Measurements from ENCODE around the gene CELF4.
"Not testable (repeated sequence)": the region's sequence is repeated elsewhere in the genome, so short reads cannot be mapped to it uniquely, and the experiment has no call there.

CELF4 gene

DNA sequence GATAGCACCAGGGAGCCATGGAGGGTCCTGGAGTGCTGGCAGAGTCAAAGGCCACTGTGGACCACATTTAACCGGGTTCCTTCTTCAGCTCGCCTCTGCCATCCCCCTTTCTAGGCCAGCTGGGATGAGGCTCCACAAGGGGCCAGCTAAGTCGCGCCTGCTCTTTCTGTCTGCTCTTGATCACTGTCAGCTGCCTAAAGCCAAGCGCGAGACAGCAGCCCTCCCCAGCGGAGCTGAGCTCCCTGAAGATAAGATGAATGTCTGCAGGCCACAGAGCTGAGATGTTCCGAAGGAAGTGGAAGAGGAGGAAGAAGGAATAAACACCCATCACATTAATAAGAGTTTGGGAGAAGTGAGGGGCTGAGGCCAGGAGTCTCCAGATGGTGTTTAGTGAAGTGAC, 99.6 kb downstream of the CELF4 start:
- DNase-seq (ENCODE audit: low spot score) = no peak

DNA sequence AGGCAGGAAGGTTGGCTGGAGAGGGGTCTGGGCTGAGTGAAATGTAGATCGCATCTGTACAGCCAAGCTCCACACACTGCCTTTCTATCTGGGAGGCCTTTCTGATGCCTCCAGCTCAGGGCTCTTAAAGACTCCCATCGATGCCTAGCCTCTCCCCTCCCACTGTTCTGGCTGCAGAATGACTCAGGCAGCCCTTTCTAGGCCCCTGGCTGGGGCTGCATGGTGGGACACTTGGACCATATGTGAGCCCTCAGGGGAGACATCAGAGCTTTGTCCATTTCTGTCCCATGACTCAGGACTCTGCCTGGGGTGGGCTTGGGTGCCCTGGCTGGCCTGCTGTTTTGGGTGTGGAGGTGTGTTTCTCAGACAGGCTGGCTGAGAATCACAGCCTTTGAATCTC, 101.3 kb downstream of the CELF4 start:
- no peak for DNase-seq (ENCODE audit: low spot score)

- DNase-seq (ENCODE audit: low spot score) = not testable (repeated sequence)
Measured at GRCh38 chr18:37461329-37461728, 104.3 kb downstream of the CELF4 start.

DNA sequence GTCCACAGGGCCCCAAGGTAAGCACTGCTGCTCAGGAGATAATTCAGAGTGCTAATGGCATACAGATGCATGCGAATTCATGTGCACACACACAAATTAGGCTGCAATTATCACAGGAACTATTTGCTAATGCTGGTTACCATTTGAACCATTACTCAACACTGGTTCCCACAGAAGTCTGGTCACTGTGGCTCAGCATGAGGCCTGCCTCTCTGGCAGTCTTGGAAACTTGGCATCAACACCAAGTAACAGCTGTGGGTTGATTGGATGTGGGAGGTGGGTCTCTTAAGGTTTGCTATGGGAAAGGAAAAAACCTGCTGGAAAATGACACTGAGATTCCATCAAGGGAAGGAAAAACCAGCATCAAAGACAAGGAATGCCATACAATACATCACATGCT, 105.0 kb downstream of the CELF4 start:
- DNase-seq (ENCODE audit: low spot score) = no peak

- DNase-seq (ENCODE audit: low spot score) = no peak
Measured at GRCh38 chr18:37458697-37459096, 106.9 kb downstream of the CELF4 start.

DNA sequence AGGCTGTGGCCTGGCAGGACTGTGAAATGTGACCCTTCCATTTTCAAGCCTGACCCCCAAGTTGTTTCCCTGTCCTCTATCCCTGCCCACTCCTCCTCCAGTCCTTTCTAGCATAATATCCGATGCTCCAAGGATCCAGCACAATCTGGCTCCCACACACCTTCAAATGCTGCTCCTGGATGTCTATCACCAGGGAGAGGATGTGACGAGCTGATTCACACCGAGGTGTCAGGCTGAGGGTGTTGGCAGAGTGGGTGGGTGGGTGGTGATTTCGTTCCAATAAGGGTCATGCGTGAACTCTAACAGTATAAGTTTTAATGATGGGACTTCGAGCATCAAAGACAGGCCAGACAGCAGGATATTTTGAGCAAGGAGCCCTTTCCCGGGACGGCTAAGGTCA, 107.8 kb downstream of the CELF4 start:
- no peak for DNase-seq (ENCODE audit: low spot score)

GRCh38 chr18:37457341-37457740, 108.3 kb downstream of the CELF4 start:
- DNase-seq (ENCODE audit: low spot score) = no peak

- no peak for DNase-seq (ENCODE audit: low spot score)
Measured at GRCh38 chr18:37456873-37457272, 108.7 kb downstream of the CELF4 start.

- DNase-seq (ENCODE audit: low spot score) = no peak
Measured at GRCh38 chr18:37456395-37456794, 109.2 kb downstream of the CELF4 start.

DNA sequence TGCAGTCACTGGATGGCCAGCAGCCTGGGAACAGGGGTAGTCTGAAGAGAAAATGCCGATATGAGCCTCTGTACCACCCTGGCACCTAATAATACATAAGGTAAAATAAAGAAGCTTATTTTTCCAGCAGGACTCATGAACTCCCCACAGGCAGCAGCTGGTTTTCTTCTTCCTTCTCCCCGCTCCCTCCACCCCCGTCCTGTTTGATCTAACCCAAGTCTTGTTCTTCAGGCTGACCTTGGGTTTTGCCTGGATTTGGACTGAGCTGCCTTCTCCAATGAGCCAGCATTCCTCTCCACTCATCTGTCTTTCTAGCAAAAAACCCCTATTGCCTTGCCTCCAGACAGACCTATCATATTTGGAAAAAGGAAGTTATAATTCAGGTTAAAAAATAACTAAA, 111.8 kb downstream of the CELF4 start:
- no peak for DNase-seq (ENCODE audit: low spot score)

DNA sequence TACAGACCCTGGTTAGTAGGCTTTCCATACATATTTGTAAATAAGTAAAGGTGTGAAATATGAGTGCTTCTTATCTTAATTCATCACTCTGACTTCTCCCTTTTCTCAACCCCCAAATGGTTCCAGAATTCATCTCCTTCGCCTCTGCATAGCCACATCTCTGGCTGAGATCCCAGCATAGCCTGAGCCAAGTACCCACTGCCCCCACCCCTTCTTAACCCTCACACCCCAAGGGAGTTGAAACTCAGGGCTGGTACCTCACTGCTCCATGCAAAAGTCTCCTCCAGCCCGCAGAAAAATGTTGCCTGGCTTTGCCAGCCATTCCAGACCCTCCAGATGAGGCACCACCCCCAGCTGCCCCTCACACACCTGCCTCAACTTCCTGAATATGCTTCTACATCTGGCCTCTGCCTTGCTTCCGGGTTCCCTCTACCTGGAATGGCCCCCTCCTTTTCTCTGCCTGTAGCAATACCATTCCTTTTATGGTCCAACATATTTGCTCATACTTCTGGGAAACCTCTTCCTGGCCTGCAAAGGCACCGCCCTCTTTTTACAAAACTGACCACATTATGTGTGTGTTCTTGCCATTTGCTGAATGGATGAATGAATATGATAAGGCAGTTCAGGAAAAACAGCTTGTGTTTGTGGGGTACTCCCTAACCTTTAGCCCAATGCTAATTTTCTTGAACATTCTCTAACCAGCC, 112.8 kb downstream of the CELF4 start:
- no peak for DNase-seq (ENCODE audit: low spot score)

- no peak for DNase-seq (ENCODE audit: low spot score)
Measured at GRCh38 chr18:37452015-37452414, 113.6 kb downstream of the CELF4 start.

DNA sequence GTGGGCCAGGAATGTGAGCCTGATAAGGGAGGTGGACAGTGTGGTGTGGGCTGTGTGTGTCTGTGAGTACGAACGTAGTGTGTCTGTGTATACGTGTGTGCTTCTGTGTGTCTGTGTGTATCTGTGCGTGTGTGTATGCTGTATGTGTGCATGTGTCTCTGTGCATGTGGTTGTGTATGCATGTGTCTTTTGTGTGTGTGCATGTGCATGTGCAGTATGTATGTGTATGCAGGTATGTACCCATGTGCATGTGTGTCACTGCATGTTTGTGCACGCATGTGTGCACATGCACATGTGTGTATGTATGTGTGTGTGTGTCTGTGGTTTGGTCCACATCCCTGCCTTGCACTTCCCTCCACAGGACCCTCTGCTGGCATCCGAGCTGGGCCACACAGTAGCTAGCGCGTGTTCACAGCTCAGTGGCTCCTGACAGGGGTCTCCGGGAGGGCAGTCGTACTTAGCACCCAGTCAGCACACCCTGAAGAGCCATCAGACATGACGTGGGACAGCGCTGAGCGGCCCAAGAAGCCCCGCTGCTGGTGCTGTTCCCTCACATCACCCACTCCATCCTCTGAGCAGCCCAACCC, 114.3 kb downstream of the CELF4 start:
- DNase-seq (ENCODE audit: low spot score) = no peak

- no peak for DNase-seq (ENCODE audit: low spot score)
Measured at GRCh38 chr18:37450434-37451132, 115.0 kb downstream of the CELF4 start.

GRCh38 chr18:37449618-37450017, 116.0 kb downstream of the CELF4 start:
- DNase-seq (ENCODE audit: low spot score) = no peak

DNA sequence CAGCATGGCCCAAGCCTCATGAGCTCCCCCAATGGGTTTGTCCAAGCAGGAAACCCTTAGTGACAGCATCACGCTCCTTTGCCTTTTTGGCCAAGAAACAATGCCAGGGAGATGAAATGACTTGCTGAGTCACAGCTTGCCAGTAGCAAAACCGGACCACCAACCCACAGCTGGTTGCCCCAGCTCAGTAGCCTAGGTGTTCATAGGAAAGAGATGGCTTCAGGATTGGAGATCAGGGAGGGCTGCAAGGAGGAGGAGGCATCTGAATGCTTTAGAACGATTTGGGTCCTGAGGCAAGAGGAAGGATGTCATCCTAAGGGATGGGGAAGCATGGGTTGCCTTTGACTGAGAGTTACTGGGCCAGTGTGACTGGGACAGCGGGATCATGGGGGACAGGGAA, 116.7 kb downstream of the CELF4 start:
- DNase-seq (ENCODE audit: low spot score) = no peak

DNA sequence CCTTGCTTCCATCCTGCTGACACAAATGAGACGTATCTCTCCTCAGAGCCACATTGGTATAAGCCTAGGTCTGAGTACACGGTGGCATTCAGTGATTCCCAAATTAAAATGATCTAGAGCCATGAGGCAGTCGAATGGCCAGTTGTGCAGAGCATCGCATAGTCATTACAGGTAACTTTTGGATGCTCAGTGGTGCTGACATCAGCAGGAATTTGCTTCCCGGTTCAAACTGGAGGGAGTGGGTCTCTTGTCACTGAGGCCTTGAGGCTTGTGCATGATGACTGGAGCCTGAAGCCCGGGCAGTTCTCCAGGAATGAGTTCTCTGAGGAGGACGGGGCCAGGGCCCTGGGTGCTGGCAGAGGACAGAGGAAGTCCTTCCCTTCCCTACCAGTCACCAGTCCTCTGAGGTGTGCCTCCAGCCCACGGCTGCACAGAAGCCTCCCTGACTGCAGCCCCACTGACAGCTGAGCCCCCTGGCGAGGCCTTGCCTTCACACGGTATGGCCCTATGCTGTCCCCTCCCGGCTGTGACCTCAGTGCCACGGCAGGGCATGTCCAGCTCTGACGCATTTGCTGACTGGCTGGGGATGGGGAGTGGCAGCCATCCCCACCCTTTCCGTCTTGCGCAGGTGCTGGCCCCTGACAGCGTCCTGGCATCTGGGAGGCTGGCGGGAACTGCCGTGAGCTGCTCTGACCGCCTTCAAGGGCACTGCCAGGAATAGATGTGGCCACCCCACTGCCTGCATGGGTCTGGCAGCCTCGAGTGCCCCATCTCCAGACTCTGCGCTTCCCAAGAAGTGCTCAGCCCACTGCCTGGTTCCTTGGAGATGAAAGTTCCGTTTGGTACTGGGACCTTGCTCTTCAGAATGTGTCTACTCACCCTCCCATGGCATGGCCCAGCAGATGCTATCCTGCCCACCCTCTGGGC, 117.4 kb downstream of the CELF4 start:
- DNase-seq (ENCODE audit: low spot score) = no peak

DNA sequence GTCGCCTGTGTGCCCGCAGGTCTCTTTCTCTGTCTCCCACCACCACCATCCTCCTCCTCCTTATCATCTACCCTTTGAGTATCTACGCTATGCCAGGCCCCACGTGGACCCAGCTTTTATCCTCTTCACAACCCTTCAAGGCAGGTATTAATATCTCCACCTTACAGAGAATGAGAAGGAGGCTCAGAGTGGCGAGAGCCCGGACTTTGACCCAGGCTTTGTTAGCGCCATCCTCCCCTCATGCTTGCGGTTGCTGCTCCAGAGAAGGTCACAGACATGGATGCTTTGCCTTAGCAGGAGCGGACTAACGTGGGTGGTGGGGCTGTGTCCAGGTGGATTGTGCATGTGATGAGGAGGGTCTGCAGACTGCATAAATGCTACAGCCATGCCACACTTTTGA, 119.8 kb downstream of the CELF4 start:
- DNase-seq (ENCODE audit: low spot score) = no peak

DNA sequence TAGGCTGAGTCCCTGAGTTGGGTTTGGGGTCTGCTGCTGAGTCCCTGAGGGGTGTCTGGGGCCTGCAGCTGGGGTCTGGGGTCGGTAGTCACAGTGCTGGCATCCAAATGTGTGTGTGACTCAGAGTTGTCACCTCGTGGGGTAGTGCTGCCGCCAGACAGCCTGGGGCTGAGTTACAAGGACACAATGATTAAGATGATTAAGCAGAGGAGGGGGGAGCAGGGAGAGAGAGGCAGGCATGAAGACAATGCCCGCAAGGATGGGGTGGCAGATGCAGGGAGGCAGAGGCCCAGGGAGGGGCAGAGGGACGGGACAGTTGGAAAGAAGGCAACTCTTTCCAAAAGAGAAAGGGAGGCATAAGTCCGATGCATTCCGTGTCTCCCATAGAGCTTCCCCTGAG, 120.2 kb downstream of the CELF4 start:
- no peak for DNase-seq (ENCODE audit: low spot score)

DNA sequence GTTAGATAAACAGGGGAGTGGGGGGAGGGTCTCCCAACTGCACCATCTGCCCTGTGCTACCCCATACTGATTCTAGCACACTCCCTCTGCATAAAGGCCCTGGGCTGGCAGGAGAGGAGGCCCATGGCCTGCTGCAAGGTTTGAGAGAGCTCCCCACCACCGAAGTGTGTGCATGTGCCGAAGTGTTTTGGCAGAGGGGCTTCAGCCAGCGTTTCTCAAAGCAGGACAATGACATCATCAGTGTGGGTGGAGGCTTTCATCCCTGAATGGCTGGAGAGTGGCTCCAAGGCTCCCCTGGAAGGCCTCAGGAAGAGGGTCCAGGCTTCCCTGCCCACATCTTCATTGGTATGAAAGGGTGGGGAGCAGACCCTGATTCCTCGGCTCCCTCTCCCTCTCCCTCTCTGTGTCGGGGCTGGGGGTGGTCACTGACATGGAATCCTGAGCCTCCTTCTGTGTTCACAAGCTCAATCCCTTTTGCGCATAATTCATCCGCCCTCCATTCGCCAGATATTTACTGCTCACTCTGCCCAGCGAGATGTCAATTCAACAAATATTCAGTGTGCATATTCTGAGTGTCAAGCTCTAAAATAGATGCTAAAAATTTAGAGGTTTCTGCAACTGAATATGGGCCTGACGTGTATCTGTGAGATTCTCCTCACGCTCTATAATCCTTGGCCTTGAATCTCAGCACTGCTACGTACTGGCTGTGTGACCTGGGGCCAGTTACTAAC, 122.1 kb downstream of the CELF4 start:
- DNase-seq (ENCODE audit: low spot score) = no peak

GRCh38 chr18:37442477-37442876, 123.1 kb downstream of the CELF4 start:
- no peak for DNase-seq (ENCODE audit: low spot score)

DNA sequence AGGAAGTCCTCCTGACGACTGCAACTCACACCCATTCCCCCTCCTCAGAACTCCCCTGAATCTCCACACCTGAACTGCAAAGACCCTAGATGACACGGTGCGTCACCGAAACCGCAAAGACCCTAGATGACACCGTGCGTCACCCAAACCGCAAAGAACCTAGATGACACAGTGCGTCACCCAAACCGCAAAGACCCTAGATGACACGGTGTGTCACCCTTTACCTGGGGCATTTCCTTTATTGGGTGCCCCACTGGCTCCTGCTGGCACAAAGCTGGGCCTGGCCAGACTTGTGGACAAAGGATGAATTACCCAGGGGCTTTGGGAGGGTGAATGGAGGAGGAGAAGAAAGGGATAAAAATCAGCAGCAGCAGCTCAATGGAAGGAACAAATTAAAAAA, 123.8 kb downstream of the CELF4 start:
- DNase-seq (ENCODE audit: low spot score) = no peak
